Ishikawa (cell line): ENCODE results near the gene P2RX4.

Experiments
- CEBPB ChIP-seq: IDR thresholded peaks from 2 replicates; pipeline ENCODE4 v1.6.1; 2012
- CREB1 ChIP-seq: IDR thresholded peaks from 2 replicates; pipeline ENCODE4 v1.6.1; 2012; ENCODE audit warnings: low read depth
- EGR1 ChIP-seq: IDR thresholded peaks from 2 replicates; pipeline ENCODE4 v1.6.1; 2012
- EP300 ChIP-seq: IDR thresholded peaks from 2 replicates; pipeline ENCODE4 v1.6.1; 2012; ENCODE audit warnings: borderline replicate concordance
- FOXM1 ChIP-seq: IDR thresholded peaks from 2 replicates; pipeline ENCODE4 v1.6.1; 2012; ENCODE audit warnings: low read depth, borderline replicate concordance
- MAX ChIP-seq: IDR thresholded peaks from 2 replicates; pipeline ENCODE4 v1.6.1; 2012
- NFIC ChIP-seq: IDR thresholded peaks from 2 replicates; pipeline ENCODE4 v1.6.1; 2012
- RAD21 ChIP-seq: IDR thresholded peaks from 2 replicates; pipeline ENCODE4 v1.6.1; 2012; ENCODE audit warnings: low read depth
- TAF1 ChIP-seq: IDR thresholded peaks from 2 replicates; pipeline ENCODE4 v1.6.1; 2012; ENCODE audit warnings: low read depth, mild to moderate bottlenecking
- TCF12 ChIP-seq: IDR thresholded peaks from 2 replicates; pipeline ENCODE4 v1.6.1; 2012; ENCODE audit warnings: low read depth
- TEAD4 ChIP-seq: IDR thresholded peaks from 2 replicates; pipeline ENCODE4 v1.6.1; 2012
- USF1 ChIP-seq: IDR thresholded peaks from 2 replicates; pipeline ENCODE4 v1.6.1; 2012
- YY1 ChIP-seq: IDR thresholded peaks from 2 replicates; pipeline ENCODE4 v1.6.1; 2012; ENCODE audit warnings: low read depth
- ZBTB7A ChIP-seq: IDR thresholded peaks from 2 replicates; pipeline ENCODE4 v1.6.1; 2012; ENCODE audit warnings: low read depth
- TF ChIP-seq, protein P1 (sequence below): IDR thresholded peaks from 2 replicates; pipeline ENCODE4 v1.6.1; 2012; ENCODE audit warnings: low read depth, mild to moderate bottlenecking

The P2RX4 gene

GRCh38 chr12:121166356-121166755, 43.6 kb upstream of the P2RX4 start:
- TF ChIP-seq EP300: no peak
- no peak for TF ChIP-seq CREB1
- TF ChIP-seq RAD21: no peak
- TF ChIP-seq MAX: no peak
- TF ChIP-seq YY1: no peak
- no peak for TF ChIP-seq CEBPB
- no peak for TF ChIP-seq TAF1
- TF ChIP-seq USF1: no peak
- no peak for TF ChIP-seq EGR1
- no peak for TF ChIP-seq NFIC
- TF ChIP-seq TCF12: no peak
- no peak for TF ChIP-seq ZBTB7A
- TF ChIP-seq TEAD4: no peak
- no peak for TF ChIP-seq FOXM1

DNA sequence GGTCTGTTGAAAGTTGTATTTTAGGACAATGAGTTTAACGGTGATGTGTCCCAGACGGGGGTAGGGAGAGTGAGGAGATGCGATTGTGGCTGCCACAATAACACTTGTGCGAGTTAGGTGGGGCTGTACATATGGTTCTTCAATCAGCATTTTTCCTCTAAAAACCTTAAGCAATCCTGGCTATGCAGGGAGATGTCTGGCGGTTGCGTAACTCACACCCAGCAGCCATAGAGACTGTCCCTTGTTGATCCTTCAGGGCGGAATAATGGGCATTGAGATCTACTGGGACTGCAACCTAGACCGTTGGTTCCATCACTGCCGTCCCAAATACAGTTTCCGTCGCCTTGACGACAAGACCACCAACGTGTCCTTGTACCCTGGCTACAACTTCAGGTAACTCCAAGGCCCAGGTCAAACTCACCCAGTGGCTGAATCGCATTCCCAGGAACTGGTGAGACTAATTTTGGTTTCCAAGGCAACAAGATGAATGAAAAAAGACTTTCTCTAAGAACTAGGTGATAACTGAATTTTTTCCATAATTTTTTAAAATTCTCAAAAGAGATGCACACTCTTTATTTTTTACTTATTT, 42.6 kb upstream of the P2RX4 start:
- TF ChIP-seq CEBPB: peak; percentile 56
- no peak for TF ChIP-seq USF1
- TF ChIP-seq TAF1: no peak

DNA sequence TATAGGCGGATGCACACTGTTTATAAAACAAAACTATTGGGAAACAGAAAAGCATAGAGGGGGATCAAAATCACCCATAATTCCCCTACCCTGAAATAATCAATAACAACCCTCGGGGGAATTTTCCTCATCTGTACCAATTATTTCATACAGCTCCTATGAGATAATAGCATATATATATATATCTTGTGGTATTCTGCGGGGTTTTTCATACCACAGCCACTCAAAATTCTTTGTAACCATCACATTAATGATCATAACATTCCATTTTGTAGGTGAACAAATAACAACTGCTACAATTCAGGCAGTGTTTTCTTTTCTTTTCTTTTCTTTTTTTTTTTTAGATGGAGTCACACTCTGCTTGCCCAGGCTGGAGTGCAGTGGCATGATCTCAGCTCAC, 42.0 kb upstream of the P2RX4 start:
- no peak for TF ChIP-seq NFIC
- no peak for TF ChIP-seq CREB1

GRCh38 chr12:121170151-121170550, 39.8 kb upstream of the P2RX4 start:
- TF ChIP-seq TCF12: no peak
- TF ChIP-seq EGR1: no peak
- TF ChIP-seq TAF1: no peak
- TF ChIP-seq EP300: no peak
- no peak for TF ChIP-seq NFIC
- no peak for TF ChIP-seq CEBPB
- TF ChIP-seq FOXM1: no peak

DNA sequence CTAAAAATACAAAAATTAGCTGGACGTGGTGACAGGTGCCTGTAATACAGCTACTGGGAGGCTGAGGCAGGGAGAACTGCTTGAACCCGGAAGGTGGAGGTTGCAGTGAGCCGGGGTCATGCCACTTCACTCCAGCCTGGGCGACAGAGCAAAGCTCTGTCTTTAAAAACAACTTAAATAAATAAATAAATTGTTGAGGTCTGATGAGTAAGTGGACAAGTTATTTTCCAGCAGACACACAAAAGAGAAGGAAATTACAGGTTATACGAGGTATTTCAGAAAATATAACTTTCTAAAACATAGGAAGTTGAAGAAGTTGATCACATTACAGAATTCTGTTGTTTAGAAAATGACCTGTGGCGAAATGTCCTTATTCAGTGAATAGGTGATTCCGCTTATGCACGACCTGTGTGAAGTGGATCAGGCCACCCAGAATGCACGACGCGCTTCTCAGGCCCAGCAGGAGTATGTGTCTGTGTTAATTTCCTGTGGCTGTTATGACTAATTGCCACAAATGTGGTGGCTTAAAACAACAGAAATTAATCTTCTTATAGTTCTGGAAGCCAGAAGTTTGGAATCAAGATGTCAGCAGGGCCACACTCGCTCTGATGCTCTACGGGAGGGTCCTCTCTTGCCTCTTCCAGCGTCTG, 39.2 kb upstream of the P2RX4 start:
- TF ChIP-seq CEBPB: no peak
- TF ChIP-seq TEAD4: no peak
- no peak for TF ChIP-seq RAD21
- no peak for TF ChIP-seq MAX
- no peak for TF ChIP-seq NFIC
- no peak for TF ChIP-seq TAF1
- TF ChIP-seq EGR1: no peak
- no peak for TF ChIP-seq FOXM1
- no peak for TF ChIP-seq ZBTB7A
- no peak for TF ChIP-seq TCF12
- TF ChIP-seq USF1: no peak
- TF ChIP-seq, protein P1, sequence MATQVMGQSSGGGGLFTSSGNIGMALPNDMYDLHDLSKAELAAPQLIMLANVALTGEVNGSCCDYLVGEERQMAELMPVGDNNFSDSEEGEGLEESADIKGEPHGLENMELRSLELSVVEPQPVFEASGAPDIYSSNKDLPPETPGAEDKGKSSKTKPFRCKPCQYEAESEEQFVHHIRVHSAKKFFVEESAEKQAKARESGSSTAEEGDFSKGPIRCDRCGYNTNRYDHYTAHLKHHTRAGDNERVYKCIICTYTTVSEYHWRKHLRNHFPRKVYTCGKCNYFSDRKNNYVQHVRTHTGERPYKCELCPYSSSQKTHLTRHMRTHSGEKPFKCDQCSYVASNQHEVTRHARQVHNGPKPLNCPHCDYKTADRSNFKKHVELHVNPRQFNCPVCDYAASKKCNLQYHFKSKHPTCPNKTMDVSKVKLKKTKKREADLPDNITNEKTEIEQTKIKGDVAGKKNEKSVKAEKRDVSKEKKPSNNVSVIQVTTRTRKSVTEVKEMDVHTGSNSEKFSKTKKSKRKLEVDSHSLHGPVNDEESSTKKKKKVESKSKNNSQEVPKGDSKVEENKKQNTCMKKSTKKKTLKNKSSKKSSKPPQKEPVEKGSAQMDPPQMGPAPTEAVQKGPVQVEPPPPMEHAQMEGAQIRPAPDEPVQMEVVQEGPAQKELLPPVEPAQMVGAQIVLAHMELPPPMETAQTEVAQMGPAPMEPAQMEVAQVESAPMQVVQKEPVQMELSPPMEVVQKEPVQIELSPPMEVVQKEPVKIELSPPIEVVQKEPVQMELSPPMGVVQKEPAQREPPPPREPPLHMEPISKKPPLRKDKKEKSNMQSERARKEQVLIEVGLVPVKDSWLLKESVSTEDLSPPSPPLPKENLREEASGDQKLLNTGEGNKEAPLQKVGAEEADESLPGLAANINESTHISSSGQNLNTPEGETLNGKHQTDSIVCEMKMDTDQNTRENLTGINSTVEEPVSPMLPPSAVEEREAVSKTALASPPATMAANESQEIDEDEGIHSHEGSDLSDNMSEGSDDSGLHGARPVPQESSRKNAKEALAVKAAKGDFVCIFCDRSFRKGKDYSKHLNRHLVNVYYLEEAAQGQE: no peak
- no peak for TF ChIP-seq EP300
- TF ChIP-seq CREB1: no peak

- TF ChIP-seq YY1: no peak
- TF ChIP-seq NFIC: no peak
- no peak for TF ChIP-seq EP300
- TF ChIP-seq EGR1: no peak
- TF ChIP-seq CEBPB: no peak
- no peak for TF ChIP-seq USF1
- TF ChIP-seq, protein P1: no peak
- TF ChIP-seq MAX: no peak
- no peak for TF ChIP-seq FOXM1
- TF ChIP-seq ZBTB7A: no peak
- TF ChIP-seq TEAD4: no peak
- no peak for TF ChIP-seq RAD21
- no peak for TF ChIP-seq CREB1
- TF ChIP-seq TAF1: no peak
- TF ChIP-seq TCF12: no peak
Measured at GRCh38 chr12:121172145-121172544, 37.8 kb upstream of the P2RX4 start.
